B cell (primary cell): Measurements from ENCODE around the gene SLC52A1. TPM values are rescaled to one million over a fixed set of nuclear protein-coding genes. Genes with fewer than 3 reads are reported as not detected.

Experiments used
- ATAC-seq: fragments of 200-7000 bp; cut with Tn5 transposase; one replicate; pipeline ENCODE4 v1.10.0; 2021; ENCODE audit warnings: low read depth, mild to moderate bottlenecking, moderate number of reproducible peaks, moderate library complexity
- CTCF ChIA-PET: fragments of 350-600 bp; sonication (Branson Sonifier 250); formaldehyde crosslinking; loops from one replicate; lab custom pipeline; 2021; ENCODE audit warnings: antibody characterized with exemption, inconsistent platforms; lab: Charles Lee
- POLR2A ChIA-PET: fragments of 350-600 bp; sonication (Branson Sonifier 250); formaldehyde crosslinking; loops from one replicate; lab custom pipeline; 2021; ENCODE audit warnings: antibody characterized with exemption; lab: Charles Lee
- DNase-seq: peaks from one replicate; pipeline ENCODE4 v3.0.0; 2013
- H2AFZ ChIP-seq: 2 replicates; pipeline ENCODE4 v1.6.1; 2012; ENCODE audit warnings: mild to moderate bottlenecking, low read depth, low read length; ENCODE audit not compliant: insufficient read depth, poor library complexity, severe bottlenecking
- H3K27ac ChIP-seq, 2 donors: 1 replicate in 1 of 2; 2 replicates in 1 of 2; pipeline ENCODE4 v1.5.1; 2012 to 2013; ENCODE audit warnings: low read length in 2 of 2, mild to moderate bottlenecking in 2 of 2, moderate library complexity in 1 of 2
- H3K27me3 ChIP-seq, 4 experiments: fragments of 200-600 bp in 1 of 4; sonication (generic) in 1 of 4; replicated peaks in 1 of 4; 1 replicate in 2 of 4; 2 replicates in 2 of 4; pipeline versions ENCODE4 v1.6.1 to v1.7.0; 2013 to 2016; ENCODE audit warnings: low read length in 3 of 4, mild to moderate bottlenecking in 2 of 4, mixed read lengths in 1 of 4, moderate library complexity in 1 of 4; ENCODE audit not compliant: insufficient read depth in 4 of 4, control insufficient read depth in 3 of 4; ENCODE audit errors: control extremely low read depth in 1 of 4
- H3K36me3 ChIP-seq, 2 experiments: replicated peaks in 1 of 2; 1 replicate in 1 of 2; 2 replicates in 1 of 2; pipeline versions ENCODE4 v1.6.1 to v1.7.1; 2013; ENCODE audit warnings: low read length in 1 of 2; ENCODE audit not compliant: insufficient read depth in 2 of 2, control insufficient read depth in 1 of 2; ENCODE audit errors: control extremely low read depth in 1 of 2, extremely low read depth in 1 of 2
- H3K4me1 ChIP-seq, 2 donors: fragments of 200-600 bp in 1 of 2; sonication (generic) in 1 of 2; 1 replicate in 1 of 2; 2 replicates in 1 of 2; pipeline versions ENCODE4 v1.5.1 to v1.6.1; 2013 to 2017; ENCODE audit warnings: low read length in 2 of 2; ENCODE audit not compliant: control insufficient read depth in 2 of 2, insufficient read depth in 2 of 2
- H3K4me2 ChIP-seq: replicated peaks from 2 replicates; pipeline ENCODE3; 2012; ENCODE audit warnings: mild to moderate bottlenecking, low read depth, low read length; ENCODE audit not compliant: poor library complexity, severe bottlenecking
- H3K4me3 ChIP-seq, 5 experiments: fragments of 200-600 bp in 1 of 5; sonication (generic) in 1 of 5; 1 replicate in 3 of 5; 2 replicates in 2 of 5; pipeline versions ENCODE4 v1.5.1 to v1.7.0; 2011 to 2016; ENCODE audit warnings: low read length in 4 of 5, mild to moderate bottlenecking in 4 of 5, low read depth in 2 of 5, control low read depth in 1 of 5, moderate library complexity in 1 of 5; ENCODE audit not compliant: insufficient read depth in 1 of 5; ENCODE audit errors: control extremely low read depth in 1 of 5, extremely low read depth in 1 of 5
- H3K79me2 ChIP-seq: fragments of 200-600 bp; sonication (generic); one replicate; pipeline ENCODE4 v1.6.0; 2016; ENCODE audit warnings: low read length; ENCODE audit not compliant: control insufficient read depth, insufficient read depth
- H3K9ac ChIP-seq: fragments of 200-600 bp; sonication (generic); 2 replicates; pipeline ENCODE4 v1.6.1; 2017; ENCODE audit warnings: mild to moderate bottlenecking, low read length, moderate library complexity
- H3K9me3 ChIP-seq, 3 donors: one replicate each; pipeline versions ENCODE4 v1.6.1 to v1.7.1; 2013; ENCODE audit warnings: low read length in 2 of 3; ENCODE audit not compliant: control insufficient read depth in 2 of 3, insufficient read depth in 1 of 3; ENCODE audit errors: control extremely low read depth in 1 of 3
- H4K20me1 ChIP-seq: 2 replicates; pipeline ENCODE4 v1.6.0; 2012; ENCODE audit warnings: mild to moderate bottlenecking, low read length; ENCODE audit not compliant: insufficient read depth, control insufficient read depth, poor library complexity, severe bottlenecking
- H3K27ac Mint-ChIP-seq: one replicate; pipeline ENCODE4 v1.8.0; 2021; ENCODE audit warnings: mixed read lengths
- H3K27me3 Mint-ChIP-seq: one replicate; pipeline ENCODE4 v1.8.0; 2021; ENCODE audit warnings: mixed read lengths
- H3K4me1 Mint-ChIP-seq: one replicate; pipeline ENCODE4 v1.8.0; 2021; ENCODE audit warnings: mixed read lengths
- H3K4me3 Mint-ChIP-seq: one replicate; pipeline ENCODE4 v1.8.0; 2021; ENCODE audit warnings: mixed read lengths
- H3K9me3 Mint-ChIP-seq: one replicate; pipeline ENCODE4 v1.8.0; 2022; ENCODE audit warnings: mixed read lengths; ENCODE audit not compliant: insufficient read depth
- CTCF ChIP-seq: fragments of 200-600 bp; IDR thresholded peaks from one replicate; pipeline ENCODE4 v1.8.0; 2022; ENCODE audit warnings: antibody characterized with exemption, mild to moderate bottlenecking
- EZH2 ChIP-seq: IDR thresholded peaks from 2 replicates; pipeline ENCODE4 v1.6.1; 2012; ENCODE audit warnings: borderline replicate concordance, low read depth, mild to moderate bottlenecking, moderate library complexity, low read length; ENCODE audit not compliant: insufficient read depth, poor library complexity, severe bottlenecking
- WGBS: methylation state at CpG from one replicate; pipeline ENCODE4 v1.1.5; 2013; ENCODE audit warnings: missing lambda C conversion rate; ENCODE audit not compliant: insufficient coverage; 5-methylcytosine and 5-hydroxymethylcytosine counted together
- intact Hi-C: fragments of 100-400 bp; cut with micrococcal nuclease; formaldehyde crosslinking; loops from one replicate; pipeline ENCODE4 v1.10.0; 2022
- polyA plus RNA-seq: library from polyadenylated mRNA; depleted of rRNA; stranded (reverse); fragments of >200 nt; gene quantifications from 2 replicates; pipeline ENCODE4 v1.2.3, GENCODE V29; 2012
- total RNA-seq, 2 donors: library from RNA; stranded (reverse); fragments of 120-200 nt in 1 of 2; gene quantifications; 1 replicate in 1 of 2; 2 replicates in 1 of 2; pipeline versions ENCODE4 v1.2.3 to v1.2.4, GENCODE V29; 2013 to 2022

The SLC52A1 gene
- total and polyA plus RNA-seq, 2 donors (not counting 1 experiment from before 2014, with no cell fraction given), result not detected

GRCh38 chr17:4986403-4986802, 48.8 kb downstream of the SLC52A1 start:
- peaks cover 6% of the 10 kb centered on the region for H3K79me2 ChIP-seq
- no peaks in the 10 kb centered on the region for H3K9me3 ChIP-seq
- TF ChIP-seq CTCF, result no peak
- no peak for TF ChIP-seq EZH2
- peak overlapping the region; percentile 91 for H3K4me3 Mint-ChIP-seq
- WGBS, result 81% methylated on average over 4 of the region's 5 CpGs
- peak overlapping the region; percentile 90 for H3K27ac Mint-ChIP-seq
- peaks cover 0 to 15% of the 10 kb centered on the region in 2 experiments for H3K36me3 ChIP-seq
- H3K9me3 Mint-ChIP-seq, result no peaks in the 10 kb centered on the region
- no peaks in the 10 kb centered on the region for H3K27me3 ChIP-seq
- H3K9ac ChIP-seq, result peak overlapping the region; percentile 88
- DNase-seq (no peak), ATAC-seq (no peak)
- no peaks in the 10 kb centered on the region for H3K27me3 Mint-ChIP-seq
- peak overlapping the region; percentile 96 for H2AFZ ChIP-seq
- H4K20me1 ChIP-seq, result no peaks in the 10 kb centered on the region
- CTCF ChIA-PET, result interaction anchor here (0.7 to 5.9 kb wide), 12 partner anchors 8 to 84 kb away, joined by 3 to 35 read pairs (median 4); partner anchors contain the start of genes CHRNE, INCA1, KIF1C and RNF167
- peaks cover 21 to 28% of the 10 kb centered on the region in 2 donors for H3K4me1 ChIP-seq
- peak overlapping the region in 4 of 5 experiments; percentile 70 to 96 (median 82) for H3K4me3 ChIP-seq
- peak overlapping the region; percentile 95 for H3K4me2 ChIP-seq
- intact Hi-C loops, result loop anchor here (5.0 kb wide), 1 partner anchor 126 kb away; the partner anchor contains the start of gene ZNF232
- POLR2A ChIA-PET, result interaction anchor here (1.0 to 3.1 kb wide), 5 partner anchors 11 to 77 kb away, joined by 6 to 11 read pairs (median 8); partner anchors contain the start of genes INCA1, KIF1C, RNF167 and SLC25A11
- peak overlapping the region; percentile 84 to 90 for H3K27ac ChIP-seq
- peaks cover 40% of the 10 kb centered on the region for H3K4me1 Mint-ChIP-seq

Other genes with a start within 250 kb of the SLC52A1 start
- not detected in 2 replicates for gene VMO1, start 249.1 kb downstream of the SLC52A1 start, total RNA-seq
- gene VMO1, start 249.1 kb downstream of the SLC52A1 start, polyA plus RNA-seq, result 0.57 TPM in 1 of 2 replicates, not detected in the other
- not detected in 2 replicates for gene GLTPD2, start 246.5 kb downstream of the SLC52A1 start, total RNA-seq
- not detected in 2 replicates for gene GLTPD2, start 246.5 kb downstream of the SLC52A1 start, polyA plus RNA-seq
- 55.7 and 56.0 TPM in 2 replicates for gene PSMB6, start 239.3 kb downstream of the SLC52A1 start, total RNA-seq
- 65.2 and 73.2 TPM in 2 replicates for gene PSMB6, start 239.3 kb downstream of the SLC52A1 start, polyA plus RNA-seq
- gene PLD2, start 228.3 kb downstream of the SLC52A1 start, total RNA-seq, result 69.2 and 72.1 TPM in 2 replicates
- 53.1 and 54.5 TPM in 2 replicates for gene PLD2, start 228.3 kb downstream of the SLC52A1 start, polyA plus RNA-seq
- gene MINK1, start 202.1 kb downstream of the SLC52A1 start, total RNA-seq, result 108 and 109 TPM in 2 replicates
- 160 and 190 TPM in 2 replicates for gene MINK1, start 202.1 kb downstream of the SLC52A1 start, polyA plus RNA-seq
- 2.5 and 3.9 TPM in 2 replicates for gene C17orf107, start 135.9 kb downstream of the SLC52A1 start, total RNA-seq
- 4.6 and 9.4 TPM in 2 replicates for gene C17orf107, start 135.9 kb downstream of the SLC52A1 start, polyA plus RNA-seq
- 0.99 and 1.0 TPM in 2 replicates for gene CHRNE, start 132.3 kb downstream of the SLC52A1 start, total RNA-seq
- gene CHRNE, start 132.3 kb downstream of the SLC52A1 start, polyA plus RNA-seq, result 3.0 and 4.7 TPM in 2 replicates
- not detected in 2 replicates for gene GP1BA, start 103.1 kb downstream of the SLC52A1 start, total RNA-seq
- gene GP1BA, start 103.1 kb downstream of the SLC52A1 start, polyA plus RNA-seq, result 0.06 and 0.07 TPM in 2 replicates
- 32.3 and 42.7 TPM in 2 replicates for gene SLC25A11, start 95.4 kb downstream of the SLC52A1 start, total RNA-seq
- gene SLC25A11, start 95.4 kb downstream of the SLC52A1 start, polyA plus RNA-seq, result 26.1 and 44.4 TPM in 2 replicates
- gene RNF167, start 95.2 kb downstream of the SLC52A1 start, total RNA-seq, result 131 and 143 TPM in 2 replicates
- gene RNF167, start 95.2 kb downstream of the SLC52A1 start, polyA plus RNA-seq, result 114 and 186 TPM in 2 replicates
- gene PFN1, start 86.9 kb downstream of the SLC52A1 start, total RNA-seq, result 307 and 330 TPM in 2 replicates
- 609 and 618 TPM in 2 replicates for gene PFN1, start 86.9 kb downstream of the SLC52A1 start, polyA plus RNA-seq
- gene ENO3, start 84.3 kb downstream of the SLC52A1 start, total RNA-seq, result 32.5 and 34.8 TPM in 2 replicates
- 35.4 and 50.1 TPM in 2 replicates for gene ENO3, start 84.3 kb downstream of the SLC52A1 start, polyA plus RNA-seq
- gene SPAG7, start 67.6 kb downstream of the SLC52A1 start, total RNA-seq, result 52.5 and 53.6 TPM in 2 replicates
- 43.4 and 46.9 TPM in 2 replicates for gene SPAG7, start 67.6 kb downstream of the SLC52A1 start, polyA plus RNA-seq
- 57.6 and 57.9 TPM in 2 replicates for gene CAMTA2, start 47.8 kb downstream of the SLC52A1 start, total RNA-seq
- gene CAMTA2, start 47.8 kb downstream of the SLC52A1 start, polyA plus RNA-seq, result 37.1 and 48.3 TPM in 2 replicates
- 0.30 and 0.51 TPM in 2 replicates for gene INCA1, start 37.9 kb downstream of the SLC52A1 start, total RNA-seq
- 0.45 and 0.60 TPM in 2 replicates for gene INCA1, start 37.9 kb downstream of the SLC52A1 start, polyA plus RNA-seq
- gene KIF1C, start 37.5 kb downstream of the SLC52A1 start, total RNA-seq, result 29.6 and 41.5 TPM in 2 replicates
- gene KIF1C, start 37.5 kb downstream of the SLC52A1 start, polyA plus RNA-seq, result 2.9 and 5.7 TPM in 2 replicates
- 15.8 and 16.2 TPM in 2 replicates for gene ZFP3, start 43.0 kb upstream of the SLC52A1 start, total RNA-seq
- gene ZFP3, start 43.0 kb upstream of the SLC52A1 start, polyA plus RNA-seq, result 3.2 and 5.1 TPM in 2 replicates
- gene ZNF232, start 76.5 kb upstream of the SLC52A1 start, total RNA-seq, result 17.4 and 19.3 TPM in 2 replicates
- gene ZNF232, start 76.5 kb upstream of the SLC52A1 start, polyA plus RNA-seq, result 9.9 and 10.2 TPM in 2 replicates
- gene USP6, start 80.6 kb upstream of the SLC52A1 start, total RNA-seq, result 0.47 and 0.61 TPM in 2 replicates
- 0.14 and 0.36 TPM in 2 replicates for gene USP6, start 80.6 kb upstream of the SLC52A1 start, polyA plus RNA-seq
- gene ZNF594, start 156.4 kb upstream of the SLC52A1 start, total RNA-seq, result 36.2 and 38.9 TPM in 2 replicates
- 4.9 and 5.9 TPM in 2 replicates for gene ZNF594, start 156.4 kb upstream of the SLC52A1 start, polyA plus RNA-seq
- 87.3 and 87.4 TPM in 2 replicates for gene SCIMP, start 199.4 kb upstream of the SLC52A1 start, total RNA-seq
- gene SCIMP, start 199.4 kb upstream of the SLC52A1 start, polyA plus RNA-seq, result 61.7 and 98.5 TPM in 2 replicates
- 86.1 and 91.1 TPM in 2 replicates for gene RABEP1, start 246.9 kb upstream of the SLC52A1 start, total RNA-seq
- 24.2 and 40.3 TPM in 2 replicates for gene RABEP1, start 246.9 kb upstream of the SLC52A1 start, polyA plus RNA-seq